Measurements from ENCODE around the gene MGLL.

MGLL gene

GRCh38 chr3:127839099-127839498, 16.8 kb upstream of the MGLL start:
- Histone ChIP-seq H3K4me3 (ENCODE audit: low read depth, low read length) (no peak overlapping the region), H3K4me2 (ENCODE audit: low read length) (no peak overlapping the region), H3K4ac (ENCODE audit: low read depth, low read length) (no peak overlapping the region)

GRCh38 chr3:127835993-127836882, 13.9 kb upstream of the MGLL start:
- Histone ChIP-seq H2AFZ (ENCODE audit: insufficient read depth, low read length, poor library complexity) (no peak overlapping the region), H2BK5ac (ENCODE audit: low read depth, low read length, poor library complexity) (no peak overlapping the region), H3K9ac (ENCODE audit: low read length) (no peak overlapping the region), H4K8ac (ENCODE audit: low read depth, low read length) (no peak overlapping the region), H3K4me2 (ENCODE audit: low read length) (no peak overlapping the region), H3K18ac (ENCODE audit: low read length) (no peak overlapping the region), H4K12ac (ENCODE audit: low read depth, low read length) (no peak overlapping the region), H2BK12ac (ENCODE audit: low read length) (no peak overlapping the region), H3K4me3 (ENCODE audit: low read depth, low read length) (no peak overlapping the region), H4K91ac (ENCODE audit: low read depth, low read length) (no peak overlapping the region), H3K27me3 (ENCODE audit: insufficient read depth, low read length) (no peaks in the 10 kb centered on the region), H3K79me1 (ENCODE audit: low read length) (no peaks in the 10 kb centered on the region), H3K14ac (ENCODE audit: low read length) (no peak overlapping the region), H3K79me2 (ENCODE audit: control insufficient read depth, insufficient read depth, low read length, poor library complexity) (no peaks in the 10 kb centered on the region), H3K23ac (ENCODE audit: low read length) (no peak overlapping the region), H3K27ac (ENCODE audit: low read depth, low read length) (no peak overlapping the region), H2AK5ac (ENCODE audit: low read length) (no peak overlapping the region), H3K9me3 (ENCODE audit: insufficient read depth, low read depth, low read length) (no peaks in the 10 kb centered on the region), H3K36me3 (ENCODE audit: control insufficient read depth in 1 of 2, insufficient read depth in 2 of 2, low read length in 2 of 2) (no peaks in the 10 kb centered on the region), H3K4ac (ENCODE audit: low read depth, low read length) (no peak overlapping the region), H2BK120ac (ENCODE audit: insufficient read depth, low read length, poor library complexity) (no peak overlapping the region), H3K4me1 (ENCODE audit: control insufficient read depth in 1 of 2, insufficient read depth in 2 of 2, low read length in 2 of 2) (no peaks in the 10 kb centered on the region)
- no CpG with 5 or more reads among the region's 8 CpGs for WGBS (ENCODE audit: extremely low coverage, insufficient coverage, insufficient read length)
- DNase-seq: peak in 1 of 2 donors; percentile 17

More at GRCh38 chr3:127839099-127839498, 16.8 kb upstream of the MGLL start:
- Histone ChIP-seq H3K27ac (ENCODE audit: low read depth, low read length) (no peak overlapping the region), H2BK120ac (ENCODE audit: insufficient read depth, low read length, poor library complexity) (no peak overlapping the region), H4K91ac (ENCODE audit: low read depth, low read length) (no peak overlapping the region), H3K79me1 (ENCODE audit: low read length) (no peaks in the 10 kb centered on the region), H2BK5ac (ENCODE audit: low read depth, low read length, poor library complexity) (no peak overlapping the region), H3K9me3 (ENCODE audit: insufficient read depth, low read depth, low read length) (no peaks in the 10 kb centered on the region), H2AK5ac (ENCODE audit: low read length) (no peak overlapping the region), H2AFZ (ENCODE audit: insufficient read depth, low read length, poor library complexity) (no peak overlapping the region), H3K4me1 (ENCODE audit: control insufficient read depth in 1 of 2, insufficient read depth in 2 of 2, low read length in 2 of 2) (no peaks in the 10 kb centered on the region), H3K9ac (ENCODE audit: low read length) (no peak overlapping the region), H3K27me3 (ENCODE audit: insufficient read depth, low read length) (no peaks in the 10 kb centered on the region), H2BK12ac (ENCODE audit: low read length) (no peak overlapping the region), H3K18ac (ENCODE audit: low read length) (no peak overlapping the region), H4K8ac (ENCODE audit: low read depth, low read length) (no peak overlapping the region), H4K12ac (ENCODE audit: low read depth, low read length) (no peak overlapping the region), H3K36me3 (ENCODE audit: control insufficient read depth in 1 of 2, insufficient read depth in 2 of 2, low read length in 2 of 2) (no peaks in the 10 kb centered on the region), H3K14ac (ENCODE audit: low read length) (no peak overlapping the region), H3K23ac (ENCODE audit: low read length) (no peak overlapping the region), H3K79me2 (ENCODE audit: control insufficient read depth, insufficient read depth, low read length, poor library complexity) (no peaks in the 10 kb centered on the region)
- WGBS (ENCODE audit: extremely low coverage, insufficient coverage, insufficient read length): no CpG with 5 or more reads among the region's 5 CpGs
- DNase-seq: no peak

GRCh38 chr3:127834771-127835170, 12.5 kb upstream of the MGLL start:
- no peak overlapping the region for H3K4ac ChIP-seq (ENCODE audit: low read depth, low read length)
- no peak overlapping the region for H2BK5ac ChIP-seq (ENCODE audit: low read depth, low read length, poor library complexity)
- H3K9ac ChIP-seq (ENCODE audit: low read length): no peak overlapping the region
- no peak overlapping the region for H3K23ac ChIP-seq (ENCODE audit: low read length)
- H4K12ac ChIP-seq (ENCODE audit: low read depth, low read length): no peak overlapping the region
- H2BK12ac ChIP-seq (ENCODE audit: low read length): no peak overlapping the region
- H3K4me2 ChIP-seq (ENCODE audit: low read length): no peak overlapping the region
- H2BK120ac ChIP-seq (ENCODE audit: insufficient read depth, low read length, poor library complexity): no peak overlapping the region
- no peak for DNase-seq
- H3K79me1 ChIP-seq (ENCODE audit: low read length): no peaks in the 10 kb centered on the region
- H4K91ac ChIP-seq (ENCODE audit: low read depth, low read length): no peak overlapping the region
- no peak overlapping the region for H3K18ac ChIP-seq (ENCODE audit: low read length)
- no CpG with 5 or more reads among the region's 4 CpGs for WGBS (ENCODE audit: extremely low coverage, insufficient coverage, insufficient read length)
- H3K4me1 ChIP-seq (ENCODE audit: control insufficient read depth in 1 of 2, insufficient read depth in 2 of 2, low read length in 2 of 2): no peaks in the 10 kb centered on the region
- no peaks in the 10 kb centered on the region for H3K79me2 ChIP-seq (ENCODE audit: control insufficient read depth, insufficient read depth, low read length, poor library complexity)
- H3K14ac ChIP-seq (ENCODE audit: low read length): no peak overlapping the region
- no peak overlapping the region for H2AK5ac ChIP-seq (ENCODE audit: low read length)
- H3K36me3 ChIP-seq (ENCODE audit: control insufficient read depth in 1 of 2, insufficient read depth in 2 of 2, low read length in 2 of 2): no peaks in the 10 kb centered on the region
- H3K9me3 ChIP-seq (ENCODE audit: insufficient read depth, low read depth, low read length): no peaks in the 10 kb centered on the region
- H4K8ac ChIP-seq (ENCODE audit: low read depth, low read length): no peak overlapping the region
- H3K27ac ChIP-seq (ENCODE audit: low read depth, low read length): no peak overlapping the region
- no peak overlapping the region for H3K4me3 ChIP-seq (ENCODE audit: low read depth, low read length)
- H3K27me3 ChIP-seq (ENCODE audit: insufficient read depth, low read length): no peaks in the 10 kb centered on the region
- no peak overlapping the region for H2AFZ ChIP-seq (ENCODE audit: insufficient read depth, low read length, poor library complexity)

- H3K79me1 ChIP-seq (ENCODE audit: low read length): no peaks in the 10 kb centered on the region
- no peaks in the 10 kb centered on the region for H3K9me3 ChIP-seq (ENCODE audit: insufficient read depth, low read depth, low read length)
- no peaks in the 10 kb centered on the region for H3K27me3 ChIP-seq (ENCODE audit: insufficient read depth, low read length)
- no peak overlapping the region for H4K8ac ChIP-seq (ENCODE audit: low read depth, low read length)
- H3K4me3 ChIP-seq (ENCODE audit: low read depth, low read length): no peak overlapping the region
- H3K36me3 ChIP-seq (ENCODE audit: control insufficient read depth in 1 of 2, insufficient read depth in 2 of 2, low read length in 2 of 2): no peaks in the 10 kb centered on the region
- no peak overlapping the region for H3K4ac ChIP-seq (ENCODE audit: low read depth, low read length)
- H3K9ac ChIP-seq (ENCODE audit: low read length): no peak overlapping the region
- DNase-seq: no peak
- no peak overlapping the region for H2BK120ac ChIP-seq (ENCODE audit: insufficient read depth, low read length, poor library complexity)
- no peak overlapping the region for H3K18ac ChIP-seq (ENCODE audit: low read length)
- no peak overlapping the region for H2AK5ac ChIP-seq (ENCODE audit: low read length)
- H3K23ac ChIP-seq (ENCODE audit: low read length): no peak overlapping the region
- no peak overlapping the region for H4K12ac ChIP-seq (ENCODE audit: low read depth, low read length)
- no peak overlapping the region for H3K4me2 ChIP-seq (ENCODE audit: low read length)
- H3K79me2 ChIP-seq (ENCODE audit: control insufficient read depth, insufficient read depth, low read length, poor library complexity): no peaks in the 10 kb centered on the region
- no peak overlapping the region for H3K14ac ChIP-seq (ENCODE audit: low read length)
- no peak overlapping the region for H4K91ac ChIP-seq (ENCODE audit: low read depth, low read length)
- no CpG with 5 or more reads among the region's 2 CpGs for WGBS (ENCODE audit: extremely low coverage, insufficient coverage, insufficient read length)
- no peak overlapping the region for H2AFZ ChIP-seq (ENCODE audit: insufficient read depth, low read length, poor library complexity)
- no peak overlapping the region for H2BK5ac ChIP-seq (ENCODE audit: low read depth, low read length, poor library complexity)
- H2BK12ac ChIP-seq (ENCODE audit: low read length): no peak overlapping the region
- no peak overlapping the region for H3K27ac ChIP-seq (ENCODE audit: low read depth, low read length)
- H3K4me1 ChIP-seq (ENCODE audit: control insufficient read depth in 1 of 2, insufficient read depth in 2 of 2, low read length in 2 of 2): no peaks in the 10 kb centered on the region
Measured at GRCh38 chr3:127833281-127834032, 11.1 kb upstream of the MGLL start.

Data from trophoblast cell (in vitro differentiated cells and primary cell).